ENCODE results near the gene AEBP2.
"Not testable (repeated sequence)": the region's sequence is repeated elsewhere in the genome, so short reads cannot be mapped to it uniquely, and the experiment has no call there.

AEBP2 gene

DNA sequence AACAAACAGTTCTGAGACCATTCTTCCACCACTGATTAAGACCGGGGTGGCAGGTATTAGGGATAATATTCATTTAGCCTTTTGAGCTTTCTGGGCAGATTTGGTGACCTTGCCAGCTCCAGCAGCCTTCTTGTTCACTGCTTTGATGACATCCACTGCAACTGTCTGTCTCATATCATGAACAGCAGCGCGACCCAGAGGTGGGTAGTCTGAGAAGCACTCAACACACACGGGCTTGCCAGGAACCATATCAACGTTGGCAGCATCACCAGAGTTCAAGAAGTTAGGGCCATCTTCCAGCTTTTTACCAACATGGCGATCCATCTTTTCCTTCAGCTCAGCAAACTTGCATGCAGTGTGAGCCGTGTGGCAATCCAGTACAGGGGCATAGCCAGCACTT is 16.9 kb downstream of the AEBP2 start:
- DNase-seq, result no peak

DNA sequence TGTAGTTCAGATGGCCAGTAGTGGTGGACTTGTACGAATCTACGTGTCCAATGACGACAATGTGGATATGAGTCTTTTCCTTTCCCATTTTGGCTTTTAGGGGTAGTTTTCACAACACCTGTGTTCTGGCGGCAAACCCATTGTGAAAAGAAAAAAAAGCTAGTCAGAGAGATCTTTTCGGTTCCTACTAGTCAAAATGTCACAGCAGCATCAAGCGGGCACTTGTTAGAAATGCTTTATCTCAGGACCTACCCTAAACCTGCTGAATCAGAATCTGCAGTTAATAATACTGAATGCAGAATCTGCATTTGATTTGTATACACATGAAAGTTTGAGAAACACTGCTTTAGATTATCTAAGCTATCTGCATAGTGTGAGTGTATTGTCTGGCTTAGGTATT is 18.3 kb downstream of the AEBP2 start:
- DNase-seq, result no peak

GRCh38 chr12:19458733-19459132 is 19.4 kb downstream of the AEBP2 start:
- DNase-seq, result no peak

DNA sequence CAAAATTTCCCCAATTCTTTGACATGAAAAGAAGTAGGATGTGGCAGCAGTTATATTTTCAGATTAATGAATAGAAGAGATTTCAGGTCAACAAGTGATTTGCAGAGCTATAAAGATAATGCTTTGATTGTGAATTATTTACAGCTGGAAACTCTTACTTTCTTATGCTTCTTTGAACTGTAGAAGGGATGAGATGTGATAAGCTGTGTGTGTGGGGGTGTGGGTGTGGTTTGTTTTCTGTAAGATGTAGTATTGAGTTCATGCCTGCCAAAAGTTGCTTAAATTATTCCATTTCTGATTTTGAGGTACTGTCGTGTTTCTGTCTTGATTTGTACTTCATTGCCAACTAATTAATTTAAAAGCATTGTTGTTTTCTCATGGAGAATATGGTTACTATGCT is 22.7 kb downstream of the AEBP2 start:
- DNase-seq, result no peak

- no peak for DNase-seq
Observed at GRCh38 chr12:19462406-19462805, 23.1 kb downstream of the AEBP2 start.

DNA sequence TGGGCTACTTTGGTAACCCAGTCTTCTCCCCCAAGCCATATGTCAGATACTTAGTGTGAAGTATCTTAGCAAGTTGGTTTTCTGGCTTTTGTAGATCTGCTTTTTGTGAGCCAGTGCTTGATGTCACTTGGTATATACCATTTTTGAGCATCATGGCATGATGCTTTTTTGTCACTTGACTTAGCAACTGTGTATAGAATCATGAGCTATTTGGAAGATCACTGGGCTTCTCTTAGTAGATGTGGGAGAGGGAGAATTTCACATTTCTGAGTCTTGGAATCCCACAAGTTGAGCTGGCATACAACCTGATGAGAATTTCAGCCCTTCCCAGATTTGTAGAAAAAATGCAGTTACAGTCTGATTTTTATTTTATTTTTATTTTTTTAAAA is 24.9 kb downstream of the AEBP2 start:
- DNase-seq, result no peak

- DNase-seq, result no peak
Observed at GRCh38 chr12:19465711-19466110, 26.4 kb downstream of the AEBP2 start.

DNA sequence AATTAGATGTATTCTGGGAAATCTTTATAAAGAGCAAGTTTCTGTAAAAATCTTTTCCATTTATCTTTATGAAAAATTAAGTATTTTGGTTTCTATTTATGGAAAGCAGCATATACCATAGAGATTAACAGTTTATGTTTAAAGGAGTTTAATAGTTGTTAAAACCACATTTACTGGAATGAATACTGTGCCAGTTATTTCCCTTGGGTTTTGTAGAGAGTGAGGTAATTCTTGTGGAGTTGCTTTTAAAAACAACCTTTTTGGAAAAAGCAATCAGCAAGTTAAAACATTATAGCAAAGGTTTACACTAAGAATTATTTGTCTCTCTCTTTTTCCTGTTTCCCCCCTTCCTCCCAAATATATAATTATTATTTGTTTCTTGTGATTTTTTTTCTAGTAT is 34.9 kb downstream of the AEBP2 start:
- DNase-seq, result no peak

- not testable (repeated sequence) for DNase-seq
Observed at GRCh38 chr12:19475884-19476505, 36.7 kb downstream of the AEBP2 start.

GRCh38 chr12:19477071-19477470 is 37.8 kb downstream of the AEBP2 start:
- no peak for DNase-seq

- DNase-seq, result no peak
Observed at GRCh38 chr12:19480459-19480858, 41.2 kb downstream of the AEBP2 start.

DNA sequence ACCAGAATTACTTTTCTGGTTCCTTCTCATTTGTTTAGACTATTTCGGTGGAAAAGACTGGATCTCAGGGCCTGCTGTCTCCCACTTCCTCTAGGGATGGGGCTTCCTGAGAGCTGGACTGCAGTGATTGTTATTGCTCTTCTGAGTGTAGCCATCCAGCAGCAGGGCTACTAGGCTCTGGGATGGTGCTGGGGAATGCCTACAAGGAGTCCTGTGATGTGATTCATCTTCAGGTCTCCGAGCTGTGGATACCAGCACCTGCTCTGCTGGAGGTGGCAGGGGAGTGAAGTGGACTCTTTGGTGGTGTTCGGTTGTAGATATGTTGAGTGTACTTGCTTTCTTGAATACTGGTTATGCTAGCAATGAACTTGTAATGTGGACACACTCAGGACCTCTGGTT is 42.7 kb downstream of the AEBP2 start:
- DNase-seq, result no peak

DNA sequence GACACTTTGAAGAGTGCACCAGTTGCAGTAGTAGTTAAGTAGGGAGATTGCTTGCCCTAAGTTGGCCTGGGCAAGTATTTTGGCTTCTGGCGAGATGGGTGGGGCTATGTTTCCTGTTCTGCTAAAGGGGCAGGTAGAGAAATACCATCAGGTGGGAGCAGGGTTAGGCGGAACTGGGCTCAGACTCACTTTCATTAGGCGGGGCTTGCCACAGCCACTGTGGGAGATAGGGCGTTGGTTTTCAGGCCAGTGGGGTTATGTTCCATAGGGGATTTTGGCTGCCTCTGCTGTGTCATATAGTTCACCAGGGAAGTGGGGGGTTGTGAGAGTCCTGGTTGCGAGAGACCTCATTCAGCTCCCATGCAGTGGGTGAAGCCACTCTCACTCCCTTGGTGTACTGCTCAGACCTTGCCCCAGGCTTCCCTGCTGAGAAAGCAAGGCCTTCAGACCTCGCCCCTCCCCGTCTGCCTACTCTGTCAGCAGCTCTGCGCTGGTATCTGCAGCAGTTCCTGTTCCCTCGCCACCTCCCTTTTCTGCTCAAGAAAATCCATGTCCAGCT is 43.3 kb downstream of the AEBP2 start:
- peak; percentile 22 for DNase-seq

DNA sequence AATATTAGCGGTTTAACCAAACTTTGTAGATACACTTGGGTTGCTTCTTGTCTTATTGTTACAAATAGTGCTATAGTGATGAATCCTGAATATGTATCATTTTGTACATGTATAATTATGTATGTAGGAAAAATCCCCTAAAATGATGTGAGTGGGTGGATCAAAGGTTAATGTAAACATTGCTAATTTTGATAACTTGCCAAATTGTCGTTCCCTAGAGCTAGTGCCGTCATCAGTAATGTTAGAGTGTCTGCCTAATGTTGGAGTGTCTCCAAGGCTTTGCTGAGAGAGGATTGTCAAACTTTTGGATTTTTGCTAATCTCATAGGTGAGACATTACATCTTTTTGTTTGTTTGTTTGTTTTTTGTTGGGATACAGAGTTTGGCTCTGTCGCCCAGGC is 44.4 kb downstream of the AEBP2 start:
- DNase-seq, result no peak

GRCh38 chr12:19484738-19485137 is 45.4 kb downstream of the AEBP2 start:
- DNase-seq, result no peak

DNA sequence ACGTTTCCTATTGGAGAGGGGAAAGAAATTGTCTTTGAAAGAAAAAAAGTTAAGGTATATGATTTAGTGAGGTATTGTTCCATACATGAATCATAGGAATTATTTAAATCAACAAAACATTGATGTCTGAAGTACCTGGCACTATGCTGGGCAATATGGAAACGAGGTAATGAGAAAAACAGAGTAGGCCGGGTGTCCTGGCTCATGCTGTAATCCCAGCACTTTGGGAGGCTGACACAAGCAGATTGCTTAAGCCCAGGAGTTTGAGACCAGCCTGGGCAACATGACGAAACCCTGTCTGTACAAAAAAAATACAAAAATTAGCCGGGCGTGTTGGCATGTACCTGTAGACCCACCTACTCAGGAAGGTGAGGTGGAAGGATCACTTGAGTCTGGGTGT is 45.9 kb downstream of the AEBP2 start:
- DNase-seq, result no peak

DNA sequence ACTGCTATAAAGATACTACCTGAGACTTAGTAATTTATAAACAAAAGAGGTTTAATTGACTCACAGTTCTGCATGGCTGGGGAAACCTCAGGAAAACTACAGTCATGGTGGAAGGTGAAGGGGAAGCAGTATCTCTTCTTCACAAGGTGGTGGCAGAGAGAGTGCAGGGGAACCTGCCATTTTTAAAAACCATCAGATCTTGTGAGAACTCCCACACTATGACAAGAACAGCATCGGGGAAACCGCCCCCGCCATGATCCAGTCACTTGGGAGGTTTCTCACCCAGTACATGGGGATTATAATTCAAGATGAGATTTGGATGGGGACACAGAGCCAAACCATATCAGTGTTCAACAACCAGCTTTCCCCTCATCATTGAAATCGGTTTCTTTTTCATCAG is 49.9 kb downstream of the AEBP2 start:
- no peak for DNase-seq

DNA sequence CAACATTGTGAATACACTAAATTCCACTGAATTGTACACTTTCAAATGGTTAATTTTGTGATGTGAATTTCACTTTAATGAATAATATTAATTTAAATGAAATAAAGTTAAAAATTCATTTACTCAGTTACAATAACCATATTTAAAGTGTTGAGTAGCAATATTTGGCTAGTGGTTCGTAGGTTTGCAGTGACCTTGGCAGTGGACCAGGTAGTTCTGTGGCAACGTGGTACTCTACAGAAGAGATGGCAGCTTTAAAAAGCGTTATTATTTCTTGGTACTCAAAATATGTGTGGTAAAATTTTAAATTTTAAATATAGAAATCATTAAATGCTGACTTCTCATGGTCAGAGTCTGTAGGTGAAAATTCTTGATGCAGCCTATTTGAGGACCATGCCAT is 51.6 kb downstream of the AEBP2 start:
- DNase-seq, result no peak

DNA sequence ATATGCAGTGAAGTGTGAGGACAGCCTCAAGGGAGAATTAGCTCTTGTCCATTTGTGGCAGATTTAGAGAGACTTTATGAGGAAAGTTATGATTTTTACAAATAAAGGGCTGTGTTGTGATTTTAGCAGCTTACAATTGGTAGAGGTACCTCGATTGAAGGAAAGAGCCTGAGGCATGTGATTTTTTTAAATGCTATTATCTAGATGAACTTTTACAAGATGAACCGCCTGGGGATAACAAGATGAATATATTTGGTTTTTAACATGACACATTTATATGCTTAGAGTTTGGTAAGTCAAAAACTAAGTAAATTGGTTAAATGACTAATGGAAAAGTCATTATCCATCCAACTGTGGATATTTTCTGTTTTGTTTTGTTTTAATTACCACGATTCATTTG is 52.6 kb downstream of the AEBP2 start:
- DNase-seq, result no peak

DNA sequence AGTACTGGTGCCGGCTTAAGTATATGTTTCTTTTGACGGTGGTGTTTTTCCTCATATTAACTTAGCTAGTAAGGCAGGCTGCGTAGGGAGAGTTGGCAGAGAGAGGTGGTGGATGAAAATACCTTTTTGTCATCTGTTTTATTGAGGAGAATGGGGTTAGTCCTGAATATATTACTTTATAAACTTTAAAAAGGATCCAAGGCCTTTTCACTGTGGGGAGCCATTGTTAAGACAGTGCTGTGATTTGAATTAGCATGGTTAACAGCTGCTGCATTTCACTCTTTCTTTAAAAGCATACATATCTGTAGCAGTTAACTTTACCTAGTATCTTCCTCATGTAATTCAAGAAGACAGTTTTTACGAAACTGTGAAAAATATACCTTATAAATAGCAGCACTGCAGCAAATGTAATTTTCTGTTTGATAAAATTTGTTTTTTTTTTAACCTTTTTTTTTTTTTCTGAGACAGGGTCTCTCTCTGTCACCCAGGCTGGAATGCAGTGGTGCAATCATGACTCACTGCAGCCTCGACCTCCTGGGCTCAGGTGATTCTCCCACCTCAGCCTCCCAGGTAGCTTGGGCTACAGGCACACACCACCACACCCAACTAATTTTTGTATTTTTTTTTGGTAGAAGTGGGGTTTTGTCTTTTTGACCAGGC is 57.1 kb downstream of the AEBP2 start:
- DNase-seq, result no peak

- no peak for DNase-seq
Observed at GRCh38 chr12:19498099-19498498, 58.8 kb downstream of the AEBP2 start.

GRCh38 chr12:19499030-19499429 is 59.7 kb downstream of the AEBP2 start:
- DNase-seq, result no peak

DNA sequence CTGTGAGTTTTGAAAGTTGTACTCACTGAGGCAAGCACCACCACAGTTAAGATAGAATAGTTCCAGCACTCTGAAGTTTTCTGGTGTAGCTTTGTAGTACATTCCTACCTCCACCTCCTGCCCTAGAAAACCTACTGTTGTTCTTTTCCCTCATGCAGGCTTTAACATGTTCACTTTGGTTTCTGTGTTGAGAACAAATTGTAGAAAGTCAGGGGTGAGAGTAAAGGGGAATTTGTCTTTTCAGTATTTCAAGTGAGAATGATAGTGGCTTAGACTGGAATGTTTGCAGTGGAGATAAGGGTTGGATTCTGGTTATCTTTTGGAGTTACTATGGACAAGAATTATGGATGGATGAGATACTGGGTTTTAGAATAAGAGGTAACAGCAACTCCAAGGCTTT is 67.2 kb downstream of the AEBP2 start:
- DNase-seq, result no peak

DNA sequence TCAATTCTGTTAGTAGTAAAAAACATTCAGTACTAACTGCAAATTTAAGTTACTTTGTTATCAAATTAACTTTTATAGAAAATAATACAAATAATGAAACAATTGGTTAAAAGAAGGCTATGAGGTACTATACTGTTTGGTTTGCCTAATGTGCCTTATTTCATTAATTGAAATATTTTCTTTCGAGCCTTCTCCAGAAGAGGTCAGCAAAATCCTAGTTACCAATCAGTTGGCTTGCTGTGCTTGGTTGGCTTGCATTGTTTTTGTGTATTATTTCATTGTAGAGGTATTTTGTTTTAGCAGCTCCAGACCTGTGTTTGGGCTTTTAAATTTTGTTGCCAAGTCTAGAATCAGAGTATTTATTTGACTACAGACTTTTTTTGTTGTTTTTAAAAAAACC is 68.5 kb downstream of the AEBP2 start:
- no peak for DNase-seq

DNA sequence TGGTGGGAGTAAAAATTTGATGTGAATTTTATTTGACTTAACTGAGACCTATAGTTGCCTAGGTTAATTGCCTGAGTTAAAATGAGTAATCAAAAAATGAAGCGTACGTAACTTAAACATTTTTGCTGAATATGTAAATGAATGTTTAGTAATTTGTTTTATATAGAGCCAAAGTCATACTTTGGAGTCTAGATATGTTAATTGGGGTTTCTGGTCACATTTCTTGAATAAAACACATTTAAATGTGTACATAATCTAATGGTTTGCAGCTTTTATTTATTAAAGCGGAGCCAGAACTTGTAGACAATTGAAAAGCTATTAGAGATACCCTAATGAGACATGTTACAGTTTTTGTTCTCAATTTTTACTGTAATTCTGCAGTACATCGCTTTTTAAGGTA is 71.2 kb downstream of the AEBP2 start:
- DNase-seq, result no peak
